Esophagus (tissue), 2 donors: ENCODE results near the gene SZRD1. TPM values are rescaled to one million over a fixed set of nuclear protein-coding genes. Genes with fewer than 3 reads are reported as not detected.

ENCODE experiments used
- H3K27ac ChIP-seq, 2 donors: one replicate each; pipeline ENCODE4 v1.5.1; 2013; ENCODE audit warnings: low read depth in 2 of 2, mild to moderate bottlenecking in 2 of 2, inconsistent platforms in 1 of 2, low read length in 1 of 2, moderate library complexity in 1 of 2
- H3K27me3 ChIP-seq, 2 donors: one replicate each; pipeline ENCODE4 v1.6.1; 2013; ENCODE audit warnings: low read length in 2 of 2, control low read depth in 1 of 2, mild to moderate bottlenecking in 1 of 2; ENCODE audit not compliant: insufficient read depth in 2 of 2, control insufficient read depth in 1 of 2
- H3K36me3 ChIP-seq, 2 donors: one replicate each; pipeline ENCODE4 v1.6.1; 2013; ENCODE audit warnings: low read length in 1 of 2; ENCODE audit not compliant: control insufficient read depth in 2 of 2, insufficient read depth in 2 of 2
- H3K4me1 ChIP-seq, 2 donors: one replicate each; pipeline ENCODE4 v1.6.1; 2013; ENCODE audit warnings: low read length in 1 of 2; ENCODE audit not compliant: control insufficient read depth in 2 of 2, insufficient read depth in 2 of 2
- H3K4me3 ChIP-seq, 2 donors: one replicate each; pipeline ENCODE4 v1.5.1; 2013; ENCODE audit warnings: low read length in 2 of 2, mild to moderate bottlenecking in 2 of 2, low read depth in 1 of 2, moderate library complexity in 1 of 2
- H3K9me3 ChIP-seq, 2 donors: one replicate each; pipeline ENCODE4 v1.6.1; 2013; ENCODE audit warnings: mild to moderate bottlenecking in 2 of 2, low read depth in 1 of 2, low read length in 1 of 2, moderate library complexity in 1 of 2; ENCODE audit not compliant: control insufficient read depth in 2 of 2, insufficient read depth in 1 of 2
- WGBS, 2 donors: extraction: QIAGEN DNeasy Blood & Tissue Kit; methylation state at CpG; one replicate each; pipeline ENCODE4 v1.1.7; 2013; 5-methylcytosine and 5-hydroxymethylcytosine counted together
- polyA plus RNA-seq, 2 donors: library from polyadenylated mRNA; stranded (reverse); fragments of 200-250 nt; gene quantifications; one replicate each; pipeline ENCODE4 v1.2.3, GENCODE V29; 2013
- donor health status: healthy with polysubstance abuse.
- donor health status: Bipolar disorder and iron deficiency.

SZRD1 gene
- polyA plus RNA-seq, 2 donors = 48.5 to 69.6 TPM

DNA sequence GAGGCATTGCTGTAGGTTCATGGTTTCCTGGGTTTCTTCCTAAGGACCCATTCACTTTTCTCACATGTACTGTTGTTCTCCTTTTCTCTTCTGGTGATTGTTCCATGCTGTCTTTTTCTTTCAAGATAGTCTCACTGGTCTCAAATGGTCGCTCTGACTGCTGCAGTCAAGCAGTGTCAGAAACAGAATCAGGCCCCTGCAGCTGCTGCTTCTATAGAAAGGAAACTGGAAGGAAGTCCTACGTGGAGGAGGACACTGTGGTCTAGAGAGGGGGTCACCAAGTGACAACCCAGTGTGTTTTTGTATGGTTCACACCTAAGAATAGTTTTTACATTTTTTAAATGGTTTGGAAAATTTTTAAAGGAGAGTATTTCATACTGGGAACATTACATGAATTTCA is 75.9 kb downstream of the SZRD1 start:
- Histone ChIP-seq H3K27me3 (no peaks in the 10 kb centered on the region), H3K36me3 (peaks cover 0 to 20% of the 10 kb centered on the region in 2 donors), H3K4me3 (no peak overlapping the region), H3K9me3 (no peaks in the 10 kb centered on the region), H3K4me1 (peaks cover 0 to 6% of the 10 kb centered on the region in 2 donors), H3K27ac (no peak overlapping the region)
- 66 to 67% methylated on average over 2 of the region's 2 CpGs for WGBS, 2 donors

- 80% methylated on average over 14 of the region's 14 CpGs for WGBS, 2 donors
- Histone ChIP-seq H3K36me3 (peaks cover 6 to 32% of the 10 kb centered on the region in 2 donors), H3K27me3 (no peaks in the 10 kb centered on the region), H3K4me1 (peaks cover 0 to 6% of the 10 kb centered on the region in 2 donors), H3K4me3 (no peak overlapping the region), H3K9me3 (no peaks in the 10 kb centered on the region), H3K27ac (no peak overlapping the region)
These were observed 77.1 kb downstream of the SZRD1 start for GRCh38 chr1:16443975-16444770.

DNA sequence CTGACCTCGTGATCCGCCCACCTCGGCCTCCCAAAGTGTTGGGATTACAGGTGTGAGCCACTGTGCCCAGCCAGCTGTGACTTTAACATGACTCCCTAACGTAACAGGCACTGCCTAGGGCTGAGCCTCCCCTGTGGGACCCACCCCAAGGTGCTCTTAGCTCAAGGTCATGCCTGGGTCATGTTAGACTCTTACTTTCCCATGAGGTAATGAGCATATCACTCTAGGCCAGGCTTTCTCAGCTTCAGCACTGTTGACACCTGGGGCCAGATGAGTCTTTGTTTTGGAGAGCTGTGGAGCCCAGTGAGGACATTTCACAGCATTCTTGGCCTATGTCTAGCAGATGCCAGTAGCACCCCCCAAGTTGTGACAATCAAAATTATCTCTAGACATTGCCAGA is 78.0 kb downstream of the SZRD1 start:
- Histone ChIP-seq H3K9me3 (no peaks in the 10 kb centered on the region), H3K27me3 (no peaks in the 10 kb centered on the region), H3K27ac (no peak overlapping the region), H3K36me3 (peaks cover 9 to 38% of the 10 kb centered on the region in 2 donors), H3K4me3 (no peak overlapping the region), H3K4me1 (peaks cover 0 to 6% of the 10 kb centered on the region in 2 donors)
- 86 to 88% methylated on average over 4 of the region's 4 CpGs for WGBS, 2 donors

- Histone ChIP-seq H3K36me3 (peaks cover 9 to 38% of the 10 kb centered on the region in 2 donors), H3K4me1 (peaks cover 0 to 6% of the 10 kb centered on the region in 2 donors), H3K4me3 (no peak overlapping the region), H3K27ac (no peak overlapping the region), H3K9me3 (no peaks in the 10 kb centered on the region), H3K27me3 (no peaks in the 10 kb centered on the region)
- 91 to 93% methylated on average over 10 of the region's 10 CpGs for WGBS, 2 donors
These were observed 79.1 kb downstream of the SZRD1 start for GRCh38 chr1:16446116-16446515.

GRCh38 chr1:16447641-16448040 is 80.6 kb downstream of the SZRD1 start:
- Histone ChIP-seq H3K4me3 (no peak overlapping the region), H3K9me3 (no peaks in the 10 kb centered on the region), H3K36me3 (peaks cover 17 to 46% of the 10 kb centered on the region in 2 donors), H3K27me3 (no peaks in the 10 kb centered on the region), H3K27ac (no peak overlapping the region), H3K4me1 (peaks cover 0 to 6% of the 10 kb centered on the region in 2 donors)
- 95% methylated on average over 9 of the region's 9 CpGs for WGBS, 2 donors

Other genes starting within 250 kb of the SZRD1 start
- gene EPHA2, start 211.2 kb upstream of the SZRD1 start, polyA plus RNA-seq = 100 to 1,000 TPM; 111 to 133 TPM
- 10 to 100 TPM; 20.1 to 31.1 TPM for gene ARHGEF19, start 154.6 kb upstream of the SZRD1 start, polyA plus RNA-seq
- 1 to 10 TPM; 3.2 to 4.1 TPM for gene CPLANE2, start 130.1 kb upstream of the SZRD1 start, polyA plus RNA-seq
- gene FBXO42, start 14.8 kb upstream of the SZRD1 start, polyA plus RNA-seq = 10 to 100 TPM; 11.6 to 12.4 TPM
- gene SPATA21, start 70.2 kb downstream of the SZRD1 start, polyA plus RNA-seq = under 1 TPM; 0.08 to 0.13 TPM
- 10 to 100 TPM; 26.3 to 32.5 TPM for gene NECAP2, start 73.5 kb downstream of the SZRD1 start, polyA plus RNA-seq
- gene RNU1-1, start 147.0 kb downstream of the SZRD1 start, polyA plus RNA-seq = not detected
- gene NBPF1, start 246.3 kb downstream of the SZRD1 start, polyA plus RNA-seq = 1 to 10 TPM; 3.5 to 5.4 TPM